HG02678 (cell line): ENCODE data around the gene SPATA2.
"Not testable (repeated sequence)": the region's sequence is repeated elsewhere in the genome, so short reads cannot be mapped to it uniquely, and the experiment has no call there.

Source experiments
- ATAC-seq: cut with Tn5 transposase; IDR thresholded peaks from one replicate; pipeline ENCODE4 v1.9.1; 2021; ENCODE audit warnings: mild to moderate bottlenecking, moderate library complexity; ENCODE audit not compliant: unreplicated experiment

The SPATA2 gene

GRCh38 chr20:49861232-49861631 is 54.1 kb downstream of the SPATA2 start:
- ATAC-seq, result not testable (repeated sequence)

DNA sequence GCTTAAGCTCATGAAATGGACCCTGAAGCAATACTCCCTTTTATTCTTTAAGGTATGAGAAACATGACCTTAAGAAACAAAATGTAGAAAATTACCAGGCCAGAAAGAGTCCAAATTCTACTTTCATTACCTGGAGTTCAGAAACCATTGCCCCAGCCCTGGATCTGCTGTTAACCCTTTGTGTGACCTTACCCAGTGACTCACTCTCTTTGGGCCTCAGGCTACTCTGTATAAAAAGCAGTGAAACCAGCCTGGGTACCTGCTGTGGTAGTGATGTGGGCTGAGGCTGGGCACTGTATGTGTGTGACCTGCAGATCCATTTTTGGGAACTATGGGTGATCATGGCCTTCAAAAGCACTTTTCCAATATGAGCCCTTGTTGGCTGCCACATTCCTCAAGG is 55.5 kb downstream of the SPATA2 start:
- ATAC-seq, result no peak

GRCh38 chr20:49859011-49859410 is 56.3 kb downstream of the SPATA2 start:
- ATAC-seq, result no peak

DNA sequence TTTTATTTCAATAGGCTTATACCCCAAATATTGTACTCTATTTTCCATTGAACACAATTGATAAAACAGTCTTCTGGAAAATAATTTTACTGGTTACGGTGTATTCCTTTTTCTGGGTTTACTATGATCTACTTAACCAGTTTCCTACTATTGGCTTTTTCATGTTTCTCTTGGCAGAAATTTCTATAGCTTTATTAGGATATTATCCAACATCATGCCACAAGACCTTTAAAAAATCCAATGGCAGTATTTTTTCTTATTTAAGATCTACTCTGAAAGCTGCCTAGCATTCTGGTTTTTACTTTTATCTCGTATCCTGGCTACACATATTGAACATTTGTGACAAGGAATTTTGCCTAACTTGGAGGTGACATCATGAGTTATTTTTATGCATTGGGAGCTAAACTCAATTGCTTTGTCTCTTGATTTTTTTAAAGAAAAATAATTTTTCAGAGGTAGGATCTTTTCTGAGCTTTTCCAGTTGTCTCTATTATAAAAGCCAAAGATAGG is 57.2 kb downstream of the SPATA2 start:
- ATAC-seq, result no peak

DNA sequence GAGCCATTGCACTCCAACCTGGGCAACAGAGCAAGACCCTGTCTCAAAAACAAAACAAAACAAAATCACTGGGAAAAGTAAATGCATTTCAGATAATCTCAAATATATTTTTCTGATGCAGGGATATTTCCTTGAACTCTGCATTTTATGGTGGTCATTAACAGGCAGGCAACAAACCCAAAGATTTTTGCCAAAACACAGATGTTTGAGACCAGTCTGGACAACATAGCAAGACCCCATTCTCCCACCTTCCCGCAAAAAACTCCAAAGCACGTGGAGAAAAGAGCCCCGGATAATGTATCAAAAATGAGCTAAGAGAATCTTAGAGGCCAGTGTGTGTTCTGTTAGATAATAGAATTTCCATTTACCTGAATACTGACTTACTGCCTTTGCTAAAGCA is 58.4 kb downstream of the SPATA2 start:
- no peak for ATAC-seq

DNA sequence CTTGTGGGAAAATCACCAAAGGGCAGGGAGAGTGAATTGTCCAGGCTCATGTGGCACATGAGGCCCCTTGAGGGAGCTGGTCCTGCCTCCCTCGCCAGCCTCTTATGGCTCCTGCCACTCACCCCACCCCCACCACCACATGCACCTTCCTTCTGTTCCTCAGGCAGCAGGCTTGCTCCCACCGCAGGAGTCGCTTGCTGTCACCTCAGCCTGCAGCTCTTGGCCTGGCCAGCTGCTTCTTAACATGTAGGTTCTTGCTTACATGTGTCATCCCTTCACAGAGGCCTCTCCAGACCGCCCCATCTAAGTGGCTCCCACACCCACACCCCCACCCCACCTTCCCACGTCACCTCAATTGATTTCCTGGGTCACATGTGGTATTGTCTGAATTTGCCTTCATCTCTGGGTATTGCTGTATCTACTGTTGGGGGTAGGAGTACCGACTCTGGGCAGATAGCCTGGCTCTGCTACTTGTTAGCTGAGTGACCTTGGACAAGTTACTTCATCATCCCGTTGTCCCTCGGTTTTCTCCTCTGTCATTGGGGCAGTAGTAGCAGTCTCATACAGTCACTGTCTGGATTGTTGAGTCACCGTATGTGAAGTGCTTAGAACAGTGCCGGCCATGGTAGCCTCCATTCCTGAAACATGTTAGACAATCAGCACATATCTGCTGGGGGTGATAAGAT is 61.0 kb downstream of the SPATA2 start:
- ATAC-seq, result no peak

- no peak for ATAC-seq
These were observed 61.7 kb downstream of the SPATA2 start for GRCh38 chr20:49853640-49854039.
